Prostate gland (tissue), 2 donors: ENCODE data around the gene EFCC1. TPM values are rescaled to one million over a fixed set of nuclear protein-coding genes. Genes with fewer than 3 reads are reported as not detected.
"Not testable (repeated sequence)": the region's sequence is repeated elsewhere in the genome, so short reads cannot be mapped to it uniquely, and the experiment has no call there.

Experiments
- DNase-seq: peaks from one replicate; pipeline ENCODE4 v3.0.0-alpha.2; 2019; ENCODE audit warnings: low spot score
- H3K27ac ChIP-seq, 2 donors: fragments of 200-600 bp; sonication (generic); 2 replicates each; pipeline ENCODE4 v1.5.1; 2017 to 2019
- H3K27me3 ChIP-seq: fragments of 200-600 bp; sonication (generic); replicated peaks from 2 replicates; pipeline ENCODE4 v1.5.1; 2019; ENCODE audit not compliant: insufficient read depth
- H3K36me3 ChIP-seq, 2 donors: fragments of 200-600 bp; sonication (generic); 1 replicate in 1 of 2; 2 replicates in 1 of 2; pipeline versions ENCODE4 v1.5.1 to v1.8.1; 2017 to 2019
- H3K4me1 ChIP-seq: fragments of 200-600 bp; sonication (generic); replicated peaks from 2 replicates; pipeline ENCODE4 v1.5.1; 2019
- H3K4me3 ChIP-seq, 2 donors: fragments of 200-600 bp; sonication (generic); 2 replicates each; pipeline ENCODE4 v1.5.1; 2017 to 2019
- H3K9me3 ChIP-seq: fragments of 200-600 bp; sonication (generic); 2 replicates; pipeline ENCODE4 v1.5.1; 2017
- CTCF ChIP-seq, 4 experiments: fragments of 200-600 bp in 2 of 4; fragments of 450-650 bp in 2 of 4; sonication (generic) in 2 of 4; IDR thresholded peaks; 1 replicate in 3 of 4; 2 replicates in 1 of 4; pipeline ENCODE4 v1.5.1; 2016 to 2019; ENCODE audit warnings: antibody characterized with exemption in 4 of 4, mild to moderate bottlenecking in 2 of 4, moderate library complexity in 2 of 4
- POLR2A ChIP-seq: fragments of 450-650 bp; IDR thresholded peaks from one replicate; pipeline ENCODE4 v1.6.1; 2016; ENCODE audit warnings: antibody characterized with exemption, mild to moderate bottlenecking
- POLR2AphosphoS5 ChIP-seq: sonication (generic); formaldehyde crosslinking; IDR thresholded peaks from one replicate; pipeline ENCODE4 v1.6.1; 2017; ENCODE audit warnings: antibody characterized with exemption
- WGBS: methylation state at CpG from one replicate; pipeline ENCODE4 v1.1.5; 2018; 5-methylcytosine and 5-hydroxymethylcytosine counted together
- intact Hi-C: fragments of 100-400 bp; cut with DNase I; formaldehyde crosslinking; loops from one replicate; pipeline ENCODE4 v1.14.2; 2022
- total RNA-seq, 2 donors: library from RNA; depleted of rRNA; stranded (reverse); fragments of >200 nt; gene quantifications; one replicate each; pipeline ENCODE4 v1.1.0, GENCODE V29; 2016

EFCC1 gene
- total RNA-seq, 2 donors from 2014 or later: 1.8 to 4.0 TPM

GRCh38 chr3:129087138-129087702 is 86.1 kb downstream of the EFCC1 start:
- peak; percentile 72 for DNase-seq
- TF ChIP-seq POLR2A (no peak), CTCF (IDR thresholded peaks at IDR 0.05) (no peak), POLR2AphosphoS5 (peak; percentile 64)
- WGBS: 30% methylated on average over 8 of the region's 8 CpGs
- intact Hi-C loops: loop anchor here (10.0 kb wide), 1 partner anchor 112 kb away; no protein-coding TSS in a partner anchor
- Histone ChIP-seq H3K4me3 (no peak overlapping the region), H3K27me3 (no peaks in the 10 kb centered on the region), H3K9me3 (no peaks in the 10 kb centered on the region), H3K4me1 (peaks cover 4% of the 10 kb centered on the region), H3K27ac (peak overlapping the region; percentile 82 to 83), H3K36me3 (no peaks in the 10 kb centered on the region)

DNA sequence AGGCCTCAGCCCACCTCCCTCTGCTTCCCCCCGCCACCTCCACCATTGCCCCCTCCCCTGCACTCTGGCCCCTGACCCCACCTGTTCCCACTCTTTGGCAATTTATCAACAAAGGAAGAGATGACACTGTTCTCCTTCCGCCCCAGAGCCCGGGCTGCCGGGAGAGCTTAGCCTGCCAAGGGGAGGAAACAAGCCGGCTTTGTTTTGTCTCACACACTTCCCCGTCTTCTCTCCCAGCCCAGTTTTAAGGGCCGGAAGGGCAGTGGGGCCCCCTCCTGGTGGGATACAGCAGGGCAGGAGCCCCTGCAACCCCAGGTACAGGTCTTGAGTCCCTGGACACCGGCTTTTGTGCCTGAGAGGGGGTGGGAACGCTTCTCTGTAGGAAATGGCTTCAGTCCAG is 86.8 kb downstream of the EFCC1 start:
- H3K27ac ChIP-seq, H3K36me3 ChIP-seq, H3K4me3 ChIP-seq, H3K9me3 ChIP-seq, H3K27me3 ChIP-seq, H3K4me1 ChIP-seq: not testable (repeated sequence)
- peak; percentile 49 for DNase-seq
- intact Hi-C loops: loop anchor here (10.0 kb wide), 1 partner anchor 113 kb away; no protein-coding TSS in a partner anchor
- WGBS: 7% methylated on average over 3 of the region's 9 CpGs

DNA sequence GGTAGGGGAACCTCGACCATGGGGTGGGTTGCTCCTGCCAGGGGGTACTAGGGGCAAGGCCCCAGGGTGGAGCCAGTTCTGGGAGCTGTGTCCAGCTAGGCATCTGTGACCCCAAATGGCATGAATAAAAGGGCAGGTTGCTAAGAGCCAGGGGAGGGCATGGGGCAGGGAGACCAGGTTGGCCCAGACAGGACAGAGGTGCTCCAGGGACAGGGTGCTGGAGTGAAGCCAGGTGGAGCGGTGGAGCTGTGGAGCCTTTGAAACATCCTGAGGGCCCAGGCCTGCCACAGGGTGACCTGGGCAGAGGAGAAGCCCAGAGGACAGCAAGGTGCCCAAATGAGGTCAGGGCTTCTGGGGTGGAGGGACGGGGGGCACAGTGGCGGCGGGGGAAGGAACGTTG is 87.2 kb downstream of the EFCC1 start:
- DNase-seq, H3K36me3 ChIP-seq, H3K4me3 ChIP-seq, H3K4me1 ChIP-seq, H3K27me3 ChIP-seq, H3K9me3 ChIP-seq, H3K27ac ChIP-seq: not testable (repeated sequence)
- intact Hi-C loops: loop anchor here (10.0 kb wide), 1 partner anchor 114 kb away; no protein-coding TSS in a partner anchor
- no CpG with 5 or more reads among the region's 6 CpGs for WGBS

Other genes starting within 250 kb of the EFCC1 start
- gene ACAD9, start 121.7 kb upstream of the EFCC1 start, total RNA-seq: 10 to 100 TPM; 39.3 to 66.5 TPM
- gene CFAP92, start 7.2 kb upstream of the EFCC1 start, total RNA-seq: 1 to 10 TPM; 1.7 to 4.3 TPM
- gene GP9, start 59.5 kb downstream of the EFCC1 start, total RNA-seq: not detected
- gene RAB43, start 120.5 kb downstream of the EFCC1 start, total RNA-seq: 10 to 100 TPM; 35.9 to 52.3 TPM
- gene ISY1, start 159.8 kb downstream of the EFCC1 start, total RNA-seq: 10 to 100 TPM; 22.3 to 29.1 TPM
- 100 to 1,000 TPM; 339 to 523 TPM for gene CNBP, start 182.6 kb downstream of the EFCC1 start, total RNA-seq
- 100 to 1,000 TPM; 143 to 220 TPM for gene COPG1, start 248.3 kb downstream of the EFCC1 start, total RNA-seq